ENCODE measurements around the gene SRGAP3. TPM values are rescaled to one million over a fixed set of nuclear protein-coding genes. Genes with fewer than 3 reads are reported as not detected.

Gene SRGAP3
- total RNA-seq, 1 donor, result 2.5 TPM

DNA sequence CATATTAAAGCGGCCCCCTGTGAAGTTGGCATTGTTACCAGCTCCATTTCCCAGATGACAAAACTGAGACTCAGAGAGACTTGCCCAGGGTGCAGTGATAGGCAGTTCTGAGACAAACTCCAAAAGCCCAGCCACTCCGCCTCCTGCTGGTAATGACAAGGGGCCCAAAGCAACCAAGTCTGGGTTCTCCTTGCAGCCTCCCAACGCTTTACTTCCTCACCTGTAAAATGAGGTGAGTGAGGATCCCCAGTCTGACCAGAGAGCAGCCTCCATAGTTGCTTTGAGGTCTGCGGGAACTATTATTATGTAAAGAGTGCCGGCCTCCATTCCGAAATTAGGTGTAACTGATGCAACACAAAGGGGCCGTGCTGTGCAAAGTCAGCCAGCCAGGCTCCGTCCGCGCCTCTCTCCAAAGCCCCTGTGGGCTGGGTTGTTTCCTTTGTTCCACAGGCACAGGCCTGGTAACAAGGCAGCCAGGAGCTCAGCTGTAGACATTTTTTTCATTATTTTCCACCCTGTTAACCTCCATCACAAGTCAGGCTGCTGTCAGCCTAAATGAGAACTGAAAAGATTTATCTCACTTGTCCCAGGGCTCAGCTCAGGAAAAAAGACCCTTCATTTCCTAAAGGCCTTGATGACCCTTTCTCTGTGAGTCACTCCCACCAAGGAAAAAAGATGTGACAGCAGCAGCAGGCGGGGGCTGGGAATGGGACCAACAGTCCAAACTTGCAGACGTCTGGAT is 147.0 kb downstream of the SRGAP3 start:
- H3K79me2 ChIP-seq (ENCODE audit: insufficient read depth, low read length), result no peaks in the 10 kb centered on the region
- no peaks in the 10 kb centered on the region for H3K4me1 ChIP-seq (ENCODE audit: insufficient read depth, low read length)
- no peak overlapping the region for H3K4me2 ChIP-seq (ENCODE audit: insufficient read depth, low read length)
- H3K27me3 ChIP-seq (ENCODE audit: insufficient read depth, low read length), result peaks cover 3% of the 10 kb centered on the region
- DNase-seq (ENCODE audit: insufficient read length, low spot score, missing footprints), result no peak
- TF ChIP-seq, protein P1, sequence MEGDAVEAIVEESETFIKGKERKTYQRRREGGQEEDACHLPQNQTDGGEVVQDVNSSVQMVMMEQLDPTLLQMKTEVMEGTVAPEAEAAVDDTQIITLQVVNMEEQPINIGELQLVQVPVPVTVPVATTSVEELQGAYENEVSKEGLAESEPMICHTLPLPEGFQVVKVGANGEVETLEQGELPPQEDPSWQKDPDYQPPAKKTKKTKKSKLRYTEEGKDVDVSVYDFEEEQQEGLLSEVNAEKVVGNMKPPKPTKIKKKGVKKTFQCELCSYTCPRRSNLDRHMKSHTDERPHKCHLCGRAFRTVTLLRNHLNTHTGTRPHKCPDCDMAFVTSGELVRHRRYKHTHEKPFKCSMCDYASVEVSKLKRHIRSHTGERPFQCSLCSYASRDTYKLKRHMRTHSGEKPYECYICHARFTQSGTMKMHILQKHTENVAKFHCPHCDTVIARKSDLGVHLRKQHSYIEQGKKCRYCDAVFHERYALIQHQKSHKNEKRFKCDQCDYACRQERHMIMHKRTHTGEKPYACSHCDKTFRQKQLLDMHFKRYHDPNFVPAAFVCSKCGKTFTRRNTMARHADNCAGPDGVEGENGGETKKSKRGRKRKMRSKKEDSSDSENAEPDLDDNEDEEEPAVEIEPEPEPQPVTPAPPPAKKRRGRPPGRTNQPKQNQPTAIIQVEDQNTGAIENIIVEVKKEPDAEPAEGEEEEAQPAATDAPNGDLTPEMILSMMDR (IDR thresholded peaks at IDR 0.05; ENCODE audit: extremely low read depth, low read depth, low read length), result no peak
- H3K4me3 ChIP-seq (ENCODE audit: insufficient read depth, low read length), result no peak overlapping the region
- no peak overlapping the region for H3K27ac ChIP-seq (ENCODE audit: low read depth, low read length)
- H3K36me3 ChIP-seq (ENCODE audit: insufficient read depth, low read length), result no peaks in the 10 kb centered on the region
- no peak overlapping the region for H2AFZ ChIP-seq (ENCODE audit: low read length)
- H4K20me1 ChIP-seq (ENCODE audit: insufficient read depth, low read length), result no peaks in the 10 kb centered on the region
- no peaks in the 10 kb centered on the region for H3K9me3 ChIP-seq (ENCODE audit: low read depth, low read length)

GRCh38 chr3:9101286-9101685 is 148.2 kb downstream of the SRGAP3 start:
- no peak overlapping the region for H3K4me2 ChIP-seq (ENCODE audit: insufficient read depth, low read length)
- no peak for DNase-seq (ENCODE audit: insufficient read length, low spot score, missing footprints)
- H2AFZ ChIP-seq (ENCODE audit: low read length), result no peak overlapping the region
- TF ChIP-seq, protein P1 (IDR thresholded peaks at IDR 0.05; ENCODE audit: extremely low read depth, low read depth, low read length), result no peak
- no peaks in the 10 kb centered on the region for H3K4me1 ChIP-seq (ENCODE audit: insufficient read depth, low read length)
- H4K20me1 ChIP-seq (ENCODE audit: insufficient read depth, low read length), result no peaks in the 10 kb centered on the region
- no peak overlapping the region for H3K4me3 ChIP-seq (ENCODE audit: insufficient read depth, low read length)
- no peaks in the 10 kb centered on the region for H3K79me2 ChIP-seq (ENCODE audit: insufficient read depth, low read length)
- H3K27ac ChIP-seq (ENCODE audit: low read depth, low read length), result no peak overlapping the region
- H3K27me3 ChIP-seq (ENCODE audit: insufficient read depth, low read length), result peaks cover 3% of the 10 kb centered on the region
- no peaks in the 10 kb centered on the region for H3K9me3 ChIP-seq (ENCODE audit: low read depth, low read length)
- H3K36me3 ChIP-seq (ENCODE audit: insufficient read depth, low read length), result no peaks in the 10 kb centered on the region

- no peak for DNase-seq (ENCODE audit: insufficient read length, low spot score, missing footprints)
- H3K27me3 ChIP-seq (ENCODE audit: insufficient read depth, low read length), result peaks cover 3% of the 10 kb centered on the region
- no peak overlapping the region for H3K27ac ChIP-seq (ENCODE audit: low read depth, low read length)
- no peaks in the 10 kb centered on the region for H3K79me2 ChIP-seq (ENCODE audit: insufficient read depth, low read length)
- H3K4me3 ChIP-seq (ENCODE audit: insufficient read depth, low read length), result no peak overlapping the region
- H2AFZ ChIP-seq (ENCODE audit: low read length), result no peak overlapping the region
- H4K20me1 ChIP-seq (ENCODE audit: insufficient read depth, low read length), result no peaks in the 10 kb centered on the region
- H3K4me1 ChIP-seq (ENCODE audit: insufficient read depth, low read length), result no peaks in the 10 kb centered on the region
- H3K36me3 ChIP-seq (ENCODE audit: insufficient read depth, low read length), result no peaks in the 10 kb centered on the region
- H3K9me3 ChIP-seq (ENCODE audit: low read depth, low read length), result no peaks in the 10 kb centered on the region
- H3K4me2 ChIP-seq (ENCODE audit: insufficient read depth, low read length), result no peak overlapping the region
- TF ChIP-seq, protein P1 (IDR thresholded peaks at IDR 0.05; ENCODE audit: extremely low read depth, low read depth, low read length), result no peak
Measured at GRCh38 chr3:9100513-9100894, 148.9 kb downstream of the SRGAP3 start.

DNA sequence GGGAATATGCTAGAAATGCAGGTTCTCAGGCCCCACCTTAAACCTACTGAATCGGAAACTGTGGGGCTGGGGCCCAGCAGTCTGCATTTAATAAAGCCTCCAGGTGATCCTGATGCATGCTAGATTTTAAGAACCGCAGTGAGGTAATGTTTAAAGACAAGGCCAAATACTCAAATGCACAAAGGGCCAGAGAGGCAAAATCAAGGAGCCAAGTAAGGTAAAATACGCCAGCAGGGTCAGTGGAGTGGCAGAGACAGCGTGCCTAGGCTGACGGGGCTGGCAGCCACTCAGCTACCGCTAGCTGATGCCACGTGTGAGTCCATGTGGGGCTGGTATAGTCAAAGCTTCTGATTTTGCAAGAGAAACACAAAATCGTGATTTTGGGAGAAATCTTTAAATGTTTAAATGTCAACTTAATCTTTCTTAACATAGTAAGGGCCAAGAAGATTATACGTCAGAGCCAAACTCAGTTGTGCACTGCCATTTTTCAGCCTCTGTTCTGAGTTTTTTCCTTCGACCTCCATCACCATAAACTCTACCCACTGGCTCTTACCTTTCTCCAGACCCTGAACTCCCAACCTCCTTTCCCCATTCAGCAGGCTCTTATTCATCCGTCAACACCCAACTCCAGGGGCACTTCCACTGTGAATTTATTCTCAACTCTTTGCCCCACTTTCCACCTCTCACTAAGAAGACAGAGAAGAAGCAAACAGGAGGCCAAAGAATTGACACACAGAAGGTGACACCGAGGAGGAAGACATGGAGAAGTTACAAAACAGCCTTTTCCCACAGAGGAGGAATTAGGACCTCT is 149.5 kb downstream of the SRGAP3 start:
- Histone ChIP-seq H3K4me2 (ENCODE audit: insufficient read depth, low read length) (no peak overlapping the region), H3K27ac (ENCODE audit: low read depth, low read length) (no peak overlapping the region), H3K4me1 (ENCODE audit: insufficient read depth, low read length) (no peaks in the 10 kb centered on the region), H3K79me2 (ENCODE audit: insufficient read depth, low read length) (no peaks in the 10 kb centered on the region), H4K20me1 (ENCODE audit: insufficient read depth, low read length) (no peaks in the 10 kb centered on the region), H2AFZ (ENCODE audit: low read length) (no peak overlapping the region), H3K4me3 (ENCODE audit: insufficient read depth, low read length) (no peak overlapping the region), H3K9me3 (ENCODE audit: low read depth, low read length) (no peaks in the 10 kb centered on the region), H3K27me3 (ENCODE audit: insufficient read depth, low read length) (peaks cover 3% of the 10 kb centered on the region), H3K36me3 (ENCODE audit: insufficient read depth, low read length) (no peaks in the 10 kb centered on the region)
- TF ChIP-seq, protein P1 (IDR thresholded peaks at IDR 0.05; ENCODE audit: extremely low read depth, low read depth, low read length), result no peak
- DNase-seq (ENCODE audit: insufficient read length, low spot score, missing footprints), result no peak
